ENCODE results near the gene PKDREJ.
"Not testable (repeated sequence)": the region's sequence is repeated elsewhere in the genome, so short reads cannot be mapped to it uniquely, and the experiment has no call there.

Gene PKDREJ

GRCh38 chr22:46269564-46269963 lies 6.4 kb upstream of the PKDREJ start:
- no peak for DNase-seq (ENCODE audit: low read depth in 1 of 2, low spot score in 1 of 2)

GRCh38 chr22:46267431-46268279 lies 4.5 kb upstream of the PKDREJ start, which contains the start of gene TTC38:
Gene TTC38, plus strand, starts transcription at chr22:46268008. Its CDS starts 32 bp downstream, at chr22:46268040.
- peak; percentile 21 to 26 for DNase-seq (ENCODE audit: low read depth in 1 of 2, low spot score in 1 of 2)

GRCh38 chr22:46265627-46266026 lies 2.5 kb upstream of the PKDREJ start:
- not testable (repeated sequence) for DNase-seq (ENCODE audit: low read depth in 1 of 2, low spot score in 1 of 2)

- not testable (repeated sequence) for DNase-seq (ENCODE audit: low read depth in 1 of 2, low spot score in 1 of 2)
Measured at GRCh38 chr22:46264520-46264919, 1.4 kb upstream of the PKDREJ start.

- no peak for DNase-seq (ENCODE audit: low read depth in 1 of 2, low spot score in 1 of 2)
Measured at GRCh38 chr22:46262449-46263215, 511 bp downstream of the PKDREJ start.

GRCh38 chr22:46260038-46260437 lies 3.1 kb downstream of the PKDREJ start:
- DNase-seq (ENCODE audit: low read depth in 1 of 2, low spot score in 1 of 2) = no peak

- DNase-seq (ENCODE audit: low read depth in 1 of 2, low spot score in 1 of 2) = no peak
Measured at GRCh38 chr22:46259374-46259773, 3.8 kb downstream of the PKDREJ start.

GRCh38 chr22:46256358-46256958 lies 6.7 kb downstream of the PKDREJ start:
- DNase-seq (ENCODE audit: low read depth in 1 of 2, low spot score in 1 of 2) = no peak

GRCh38 chr22:46251816-46252380 lies 11.2 kb downstream of the PKDREJ start:
- DNase-seq (ENCODE audit: low read depth in 1 of 2, low spot score in 1 of 2) = no peak

GRCh38 chr22:46251266-46251665 lies 11.9 kb downstream of the PKDREJ start:
- DNase-seq (ENCODE audit: low read depth in 1 of 2, low spot score in 1 of 2) = no peak

- no peak for DNase-seq (ENCODE audit: low read depth in 1 of 2, low spot score in 1 of 2)
Measured at GRCh38 chr22:46250783-46251125, 12.4 kb downstream of the PKDREJ start.

GRCh38 chr22:46250035-46250782 lies 12.9 kb downstream of the PKDREJ start, which contains the start of gene CDPF1:
Gene CDPF1, minus strand, starts transcription at chr22:46250293. Its CDS starts 2,009 bp downstream, at chr22:46248284.
- peak; percentile 83 to 87 for DNase-seq (ENCODE audit: low read depth in 1 of 2, low spot score in 1 of 2)

- no peak for DNase-seq (ENCODE audit: low read depth in 1 of 2, low spot score in 1 of 2)
Measured at GRCh38 chr22:46247443-46247975, 15.6 kb downstream of the PKDREJ start.

- no peak for DNase-seq (ENCODE audit: low read depth in 1 of 2, low spot score in 1 of 2)
Measured at GRCh38 chr22:46246178-46246577, 17.0 kb downstream of the PKDREJ start.

- no peak for DNase-seq (ENCODE audit: low read depth in 1 of 2, low spot score in 1 of 2)
Measured at GRCh38 chr22:46245511-46245910, 17.6 kb downstream of the PKDREJ start.

- no peak for DNase-seq (ENCODE audit: low read depth in 1 of 2, low spot score in 1 of 2)
Measured at GRCh38 chr22:46244771-46245170, 18.4 kb downstream of the PKDREJ start.

GRCh38 chr22:46242076-46242475 lies 21.1 kb downstream of the PKDREJ start:
- DNase-seq (ENCODE audit: low read depth in 1 of 2, low spot score in 1 of 2) = no peak

GRCh38 chr22:46241396-46242007 lies 21.6 kb downstream of the PKDREJ start:
- no peak for DNase-seq (ENCODE audit: low read depth in 1 of 2, low spot score in 1 of 2)

GRCh38 chr22:46240907-46241306 lies 22.2 kb downstream of the PKDREJ start:
- no peak for DNase-seq (ENCODE audit: low read depth in 1 of 2, low spot score in 1 of 2)

GRCh38 chr22:46240506-46240905 lies 22.6 kb downstream of the PKDREJ start:
- no peak for DNase-seq (ENCODE audit: low read depth in 1 of 2, low spot score in 1 of 2)
